ENCODE results near the gene CYP2D6.

CYP2D6 gene

GRCh38 chr22:42079319-42080251, 51.0 kb downstream of the CYP2D6 start, which contains the start of gene SMDT1:
Gene SMDT1, plus strand, starts transcription at chr22:42079700. Its CDS starts 69 bp downstream, at chr22:42079769.
- peak; percentile 96 to 98 for DNase-seq

- no peak for DNase-seq
Measured at GRCh38 chr22:42078469-42079318, 51.9 kb downstream of the CYP2D6 start.

GRCh38 chr22:42077486-42078125, 53.0 kb downstream of the CYP2D6 start:
- DNase-seq = no peak

DNA sequence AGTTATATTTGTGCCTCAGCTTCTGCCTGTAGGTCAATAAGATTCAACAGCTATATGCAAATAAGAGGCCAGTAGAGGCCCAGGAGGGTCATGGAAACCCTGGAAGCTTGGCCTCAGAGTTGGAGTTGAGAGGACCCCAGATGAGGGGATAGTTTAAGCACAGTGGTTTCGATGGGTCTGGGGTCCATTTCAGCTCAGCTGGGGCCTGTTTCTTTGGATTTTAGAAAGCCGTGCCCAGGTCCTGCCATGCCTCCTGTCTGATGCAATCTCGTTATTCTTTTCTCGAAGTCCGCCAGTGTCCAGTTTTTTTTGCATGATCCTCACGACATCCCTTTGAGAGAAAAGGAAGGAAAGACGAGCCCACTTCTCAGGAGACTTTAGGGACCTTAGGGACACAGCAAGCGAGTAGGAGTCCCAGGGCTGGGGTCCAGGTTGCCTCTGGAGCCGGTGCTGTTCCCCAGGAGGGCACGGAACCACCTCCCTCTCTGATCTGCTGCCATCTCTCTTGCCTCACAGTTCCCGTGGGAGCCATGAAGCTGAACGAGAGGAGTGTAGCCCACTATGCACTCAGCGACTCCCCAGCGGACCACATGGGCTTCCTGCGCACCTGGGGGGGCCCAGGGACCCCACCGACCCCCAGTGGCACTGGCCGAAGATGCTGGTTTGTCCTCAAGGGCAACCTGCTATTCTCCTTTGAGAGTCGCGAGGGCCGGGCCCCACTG, 53.7 kb downstream of the CYP2D6 start:
- no peak for DNase-seq

Data from NCI-H524 (cell line).